GM23338 (cell line): Measurements from ENCODE around the gene OGDHL. TPM values are rescaled to one million over a fixed set of nuclear protein-coding genes. Genes with fewer than 3 reads are reported as not detected.

Source experiments
- ATAC-seq: fragments of 200-7000 bp; cut with Tn5 transposase; 3 replicates; pipeline ENCODE4 v1.9.1; 2020
- DNase-seq: peaks from one replicate; pipeline ENCODE4 v3.0.0-alpha.2; 2015; ENCODE audit warnings: low spot score
- H2AFZ ChIP-seq: fragments of 200-600 bp; sonication (generic); 2 replicates; pipeline ENCODE4 v1.8.0; 2016; ENCODE audit warnings: antibody characterized with exemption, mild to moderate bottlenecking, moderate library complexity
- H3F3A ChIP-seq: fragments of 200-600 bp; sonication (generic); replicated peaks from 2 replicates; pipeline ENCODE4 v1.8.0; 2017; ENCODE audit warnings: antibody characterized with exemption, mixed run types, low read depth
- H3K27ac ChIP-seq: fragments of 200-600 bp; sonication (generic); 2 replicates; pipeline ENCODE4 v1.6.1; 2016; ENCODE audit warnings: low read depth
- H3K27me3 ChIP-seq: fragments of 200-600 bp; sonication (generic); 2 replicates; pipeline ENCODE4 v1.8.0; 2016; ENCODE audit warnings: mild to moderate bottlenecking, mixed run types, moderate library complexity; ENCODE audit not compliant: insufficient read depth
- H3K36me3 ChIP-seq: fragments of 200-600 bp; sonication (generic); 2 replicates; pipeline ENCODE4 v1.8.0; 2016; ENCODE audit warnings: mild to moderate bottlenecking; ENCODE audit not compliant: insufficient read depth
- H3K4me1 ChIP-seq: fragments of 200-600 bp; sonication (generic); 2 replicates; pipeline ENCODE4 v1.8.0; 2016; ENCODE audit warnings: mild to moderate bottlenecking, moderate library complexity; ENCODE audit not compliant: insufficient read depth
- H3K4me2 ChIP-seq: fragments of 200-600 bp; sonication (generic); 2 replicates; pipeline ENCODE4 v1.7.1; 2017; ENCODE audit warnings: mixed run types
- H3K4me3 ChIP-seq: fragments of 200-600 bp; sonication (generic); 2 replicates; pipeline ENCODE4 v1.6.1; 2016; ENCODE audit warnings: mixed run types
- H3K79me2 ChIP-seq: fragments of 200-600 bp; sonication (generic); replicated peaks from 2 replicates; pipeline ENCODE4 v1.8.0; 2017; ENCODE audit warnings: mild to moderate bottlenecking; ENCODE audit not compliant: insufficient read depth
- H3K9me2 ChIP-seq: fragments of 200-600 bp; sonication (generic); 2 replicates; pipeline ENCODE4 v1.8.0; 2017; ENCODE audit not compliant: insufficient read depth
- H4K20me1 ChIP-seq: fragments of 200-600 bp; sonication (generic); replicated peaks from 2 replicates; pipeline ENCODE4 v1.8.0; 2017; ENCODE audit warnings: mild to moderate bottlenecking; ENCODE audit not compliant: insufficient read depth
- H3K27ac Mint-ChIP-seq: 2 replicates; pipeline ENCODE4 v1.8.0; 2020; ENCODE audit warnings: inconsistent platforms, mild to moderate bottlenecking, moderate library complexity, mixed read lengths
- H3K27me3 Mint-ChIP-seq: 3 replicates; pipeline ENCODE4 v1.8.0; 2022; ENCODE audit warnings: low read depth, mild to moderate bottlenecking, moderate library complexity, mixed read lengths, inconsistent platforms; ENCODE audit not compliant: insufficient read depth, poor library complexity
- H3K36me3 Mint-ChIP-seq: 3 replicates; pipeline ENCODE4 v1.8.0; 2021; ENCODE audit warnings: low read depth, mild to moderate bottlenecking, inconsistent platforms, moderate library complexity, mixed read lengths
- H3K4me1 Mint-ChIP-seq: 3 replicates; pipeline ENCODE4 v1.8.0; 2020; ENCODE audit warnings: mild to moderate bottlenecking, inconsistent platforms, mixed read lengths
- H3K4me3 Mint-ChIP-seq: 3 replicates; pipeline ENCODE4 v1.8.0; 2021; ENCODE audit warnings: moderate library complexity, mild to moderate bottlenecking, inconsistent platforms, mixed read lengths
- H3K9me3 Mint-ChIP-seq: 3 replicates; pipeline ENCODE4 v1.8.0; 2020; ENCODE audit warnings: moderate library complexity, mild to moderate bottlenecking, inconsistent platforms, mixed read lengths
- CREB1 ChIP-seq: fragments of 250-450 bp; sonication (Bioruptor Pico); IDR thresholded peaks from 2 replicates; pipeline ENCODE4 v1.5.0; 2020; ENCODE audit warnings: low read depth, mild to moderate bottlenecking, moderate library complexity
- CTCF ChIP-seq, 2 experiments: fragments of 200-600 bp in 1 of 2; sonication (generic) in 1 of 2; conservative IDR thresholded peaks; 2 replicates each; pipeline versions ENCODE4 v1.5.1 to v1.6.1; 2016 to 2017; ENCODE audit warnings: antibody characterized with exemption in 2 of 2, low read depth in 2 of 2, mild to moderate bottlenecking in 2 of 2, moderate library complexity in 1 of 2
- ETS1 ChIP-seq: IDR thresholded peaks from 2 replicates; pipeline ENCODE4 v1.6.1; 2016; ENCODE audit warnings: antibody characterized with exemption
- EZH2 ChIP-seq: fragments of 200-600 bp; sonication (generic); IDR thresholded peaks from one replicate; pipeline ENCODE4 v1.8.0; 2017; ENCODE audit warnings: antibody characterized with exemption, mild to moderate bottlenecking, low read depth; ENCODE audit not compliant: unreplicated experiment
- EZH2phosphoT487 ChIP-seq: fragments of 200-600 bp; sonication (generic); IDR thresholded peaks from one replicate; pipeline ENCODE4 v1.8.1; 2018; ENCODE audit warnings: antibody characterized with exemption; ENCODE audit not compliant: unreplicated experiment
- NANOG ChIP-seq: IDR thresholded peaks from 2 replicates; pipeline ENCODE4 v1.6.1; 2016; ENCODE audit warnings: antibody characterized with exemption, borderline replicate concordance
- POLR2AphosphoS5 ChIP-seq: IDR thresholded peaks from 2 replicates; pipeline ENCODE4 v1.6.1; 2016; ENCODE audit warnings: antibody characterized with exemption, low read depth
- REST ChIP-seq: IDR thresholded peaks from one replicate; pipeline ENCODE4 v1.6.1; 2018; ENCODE audit warnings: antibody characterized with exemption; ENCODE audit not compliant: unreplicated experiment
- STAT1 ChIP-seq: IDR thresholded peaks from one replicate; pipeline ENCODE4 v1.6.1; 2016; ENCODE audit warnings: antibody characterized with exemption; ENCODE audit not compliant: unreplicated experiment
- ZNF114 ChIP-seq: fragments of 250-450 bp; sonication (Bioruptor Pico); IDR thresholded peaks from 2 replicates; pipeline ENCODE4 v1.5.0; 2020; ENCODE audit warnings: mild to moderate bottlenecking, moderate library complexity
- polyA plus RNA-seq: library from polyadenylated mRNA; unstranded; fragments of >200 nt; fragmentation: Nextera tagmentation; extraction: Ambion mirVana; gene quantifications from 2 replicates; pipeline ENCODE4 v1.2.1, GENCODE V29; 2016
- total RNA-seq: library from RNA; depleted of rRNA; stranded (reverse); fragments of >200 nt; shearing (Covaris generic); gene quantifications from 2 replicates; pipeline ENCODE4 v1.2.3, GENCODE V29; 2014

OGDHL gene
- total and polyA plus RNA-seq, 2 experiments from 2014 or later: 8.3 to 15.5 TPM

GRCh38 chr10:49696311-49696710 is 65.8 kb downstream of the OGDHL start (continued):
- no peak for TF ChIP-seq REST

GRCh38 chr10:49694466-49694865 is 67.7 kb downstream of the OGDHL start:
- Histone ChIP-seq H4K20me1 (no peaks in the 10 kb centered on the region; the same call in 1 of the 2 replicates), H3K4me2 (no peak overlapping the region), H3K9me2 (no peaks in the 10 kb centered on the region; the same call in 1 of the 2 replicates), H3K27ac (no peak overlapping the region), H2AFZ (no peak overlapping the region), H3F3A (no peaks in the 10 kb centered on the region; the same call in 1 of the 2 replicates), H3K4me1 (peaks cover 22% of the 10 kb centered on the region), H3K36me3 (no peaks in the 10 kb centered on the region), H3K27me3 (peaks cover 82% of the 10 kb centered on the region), H3K4me3 (no peak overlapping the region), H3K79me2 (no peaks in the 10 kb centered on the region)
- Mint-ChIP-seq H3K27me3 (peaks cover 61% of the 10 kb centered on the region), H3K9me3 (peaks cover 13% of the 10 kb centered on the region; the same call in 2 of the 3 replicates), H3K36me3 (no peaks in the 10 kb centered on the region), H3K4me1 (peaks cover 29% of the 10 kb centered on the region), H3K4me3 (no peak overlapping the region), H3K27ac (no peak overlapping the region)
- ATAC-seq (no peak), DNase-seq (no peak)
- TF ChIP-seq EZH2 (no peak), CREB1 (CRISPR knock-in tag) (no peak), STAT1 (no peak), CTCF (conservative IDR thresholded peaks at IDR 0.05; ENCODE audit: low read depth in 2 of 2) (no peak), ETS1 (no peak), REST (no peak), EZH2phosphoT487 (no peak), ZNF114 (CRISPR knock-in tag) (no peak), POLR2AphosphoS5 (no peak), NANOG (no peak)
